ENCODE results near the gene RSBN1.
"Not testable (repeated sequence)": the region's sequence is repeated elsewhere in the genome, so short reads cannot be mapped to it uniquely, and the experiment has no call there.

Gene RSBN1

DNA sequence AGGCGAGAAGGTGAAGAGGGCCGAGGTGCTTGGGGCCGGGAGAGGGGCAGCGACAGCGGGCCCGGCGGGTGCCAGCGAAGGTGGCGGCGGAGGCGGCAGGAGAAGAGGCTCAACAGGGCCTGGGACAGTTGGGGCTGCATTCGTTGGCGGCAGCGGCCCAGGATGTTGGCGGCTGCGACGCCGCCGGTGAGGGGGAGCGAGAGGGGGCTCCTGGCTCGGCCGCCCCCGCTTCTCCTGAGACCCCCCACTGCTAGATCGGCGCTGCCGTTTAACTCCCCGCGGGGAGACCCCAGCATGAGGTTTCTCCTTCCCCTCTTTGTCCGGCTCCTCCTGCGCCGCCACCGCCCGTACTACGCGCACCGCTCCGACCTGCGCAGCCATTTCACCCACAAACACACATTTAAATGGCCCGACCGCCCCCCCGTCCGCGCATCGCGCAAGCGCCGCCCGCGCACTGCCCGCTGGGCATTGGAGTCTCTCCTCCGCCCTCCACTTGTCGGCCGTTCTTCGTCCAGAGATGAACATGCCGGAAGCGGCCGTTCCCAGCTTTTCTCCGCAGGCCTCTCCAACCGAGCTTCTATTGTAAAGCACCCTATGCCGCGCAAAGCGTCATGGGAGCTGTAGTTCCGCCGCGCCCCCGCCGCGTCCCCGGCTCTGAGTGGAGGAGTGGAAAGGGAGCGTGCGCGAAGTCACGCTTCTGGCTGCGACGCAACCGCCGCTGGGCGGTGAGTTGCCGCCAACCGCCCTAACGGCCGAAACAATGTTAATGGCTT is at the start of gene RSBN1:
TSS of gene RSBN1 (minus strand) at position 589 of the 773 bp plus-strand sequence. CDS start at position 525, 64 bp downstream.
- no peaks in the 10 kb centered on the region for H3K27me3 ChIP-seq (ENCODE audit: insufficient read depth, low read length)
- H3K9me3 ChIP-seq (ENCODE audit: insufficient read depth, low read depth, low read length), result no peaks in the 10 kb centered on the region
- peak within 1 kb of the TSS; percentile 89; the same call in 1 of the 2 replicates for H3K9ac ChIP-seq (ENCODE audit: low read depth, low read length)
- H3K4me1 ChIP-seq (ENCODE audit: insufficient read depth, low read length), result peaks cover 4% of the 10 kb centered on the region; the same call in 1 of the 2 replicates
- H3K4me3 ChIP-seq (ENCODE audit: low read length), result peak within 1 kb of the TSS; percentile 98
- H3K36me3 ChIP-seq (ENCODE audit: insufficient read depth, low read depth, low read length), result no peaks in the 10 kb centered on the region
- H3K27ac ChIP-seq (ENCODE audit: low read length), result peak within 1 kb of the TSS; percentile 63

DNA sequence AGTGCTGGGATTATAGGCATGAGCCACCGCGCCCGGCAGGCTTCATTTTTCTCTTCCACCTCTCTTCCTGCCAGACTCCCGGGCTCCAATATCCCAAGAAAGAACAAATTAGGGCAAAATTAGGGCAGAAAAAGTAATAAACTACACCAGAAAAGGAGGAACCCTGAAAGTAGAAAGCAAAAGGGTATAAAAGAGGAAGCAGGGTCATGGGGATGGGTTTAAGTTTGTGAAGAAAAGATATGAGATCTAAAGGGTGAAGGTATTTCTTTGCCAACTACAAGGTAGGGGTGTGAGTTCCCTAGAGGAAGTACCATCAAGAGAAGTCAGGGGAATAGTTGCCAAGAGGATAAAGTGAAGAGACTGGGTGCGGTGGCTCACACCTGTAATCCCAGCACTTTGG is 49.4 kb upstream of the RSBN1 start:
- Histone ChIP-seq H3K4me1 (ENCODE audit: insufficient read depth, low read length) (no peaks in the 10 kb centered on the region), H3K36me3 (ENCODE audit: insufficient read depth, low read depth, low read length) (no peaks in the 10 kb centered on the region), H3K27me3 (ENCODE audit: insufficient read depth, low read length) (no peaks in the 10 kb centered on the region), H3K9ac (ENCODE audit: low read depth, low read length) (no peak overlapping the region), H3K9me3 (ENCODE audit: insufficient read depth, low read depth, low read length) (no peaks in the 10 kb centered on the region), H3K27ac (ENCODE audit: low read length) (no peak overlapping the region), H3K4me3 (ENCODE audit: low read length) (no peak overlapping the region)

DNA sequence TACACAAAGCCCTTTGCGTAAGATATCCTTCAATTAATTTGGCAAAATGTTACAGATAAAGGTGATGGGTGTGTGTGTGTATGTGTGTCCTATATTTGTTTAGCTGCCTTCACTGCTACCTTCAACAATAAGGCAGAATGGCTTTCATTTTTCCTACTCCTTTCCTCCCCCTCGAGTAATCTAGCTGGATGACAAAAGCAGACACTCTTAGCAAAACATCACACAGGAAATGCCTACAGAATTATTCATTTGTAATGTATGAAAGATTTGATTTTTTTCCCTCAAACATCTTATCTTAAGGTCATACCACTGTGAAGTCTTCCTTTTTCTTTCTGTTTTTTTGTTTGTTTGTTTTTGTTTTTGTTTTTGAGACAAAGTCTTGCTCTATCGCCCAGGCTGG is 48.6 kb upstream of the RSBN1 start:
- Histone ChIP-seq H3K36me3 (ENCODE audit: insufficient read depth, low read depth, low read length) (no peaks in the 10 kb centered on the region), H3K4me1 (ENCODE audit: insufficient read depth, low read length) (no peaks in the 10 kb centered on the region), H3K27me3 (ENCODE audit: insufficient read depth, low read length) (no peaks in the 10 kb centered on the region), H3K9me3 (ENCODE audit: insufficient read depth, low read depth, low read length) (no peaks in the 10 kb centered on the region), H3K9ac (ENCODE audit: low read depth, low read length) (no peak overlapping the region), H3K4me3 (ENCODE audit: low read length) (no peak overlapping the region), H3K27ac (ENCODE audit: low read length) (no peak overlapping the region)

GRCh38 chr1:113859478-113860175 is 47.4 kb upstream of the RSBN1 start:
- Histone ChIP-seq H3K9ac (ENCODE audit: low read depth, low read length) (no peak overlapping the region), H3K4me3 (ENCODE audit: low read length) (no peak overlapping the region)

GRCh38 chr1:113858982-113859381 is 46.7 kb upstream of the RSBN1 start:
- no peaks in the 10 kb centered on the region for H3K27me3 ChIP-seq (ENCODE audit: insufficient read depth, low read length)
- H3K9me3 ChIP-seq (ENCODE audit: insufficient read depth, low read depth, low read length), result no peaks in the 10 kb centered on the region
- no peak overlapping the region for H3K9ac ChIP-seq (ENCODE audit: low read depth, low read length)
- no peak overlapping the region for H3K27ac ChIP-seq (ENCODE audit: low read length)
- no peaks in the 10 kb centered on the region for H3K4me1 ChIP-seq (ENCODE audit: insufficient read depth, low read length)
- H3K4me3 ChIP-seq (ENCODE audit: low read length), result no peak overlapping the region
- no peaks in the 10 kb centered on the region for H3K36me3 ChIP-seq (ENCODE audit: insufficient read depth, low read depth, low read length)

More at GRCh38 chr1:113859478-113860175, 47.4 kb upstream of the RSBN1 start:
- H3K27me3 ChIP-seq (ENCODE audit: insufficient read depth, low read length), result no peaks in the 10 kb centered on the region
- H3K4me1 ChIP-seq (ENCODE audit: insufficient read depth, low read length), result no peaks in the 10 kb centered on the region
- no peak overlapping the region for H3K27ac ChIP-seq (ENCODE audit: low read length)
- no peaks in the 10 kb centered on the region for H3K36me3 ChIP-seq (ENCODE audit: insufficient read depth, low read depth, low read length)
- no peaks in the 10 kb centered on the region for H3K9me3 ChIP-seq (ENCODE audit: insufficient read depth, low read depth, low read length)

DNA sequence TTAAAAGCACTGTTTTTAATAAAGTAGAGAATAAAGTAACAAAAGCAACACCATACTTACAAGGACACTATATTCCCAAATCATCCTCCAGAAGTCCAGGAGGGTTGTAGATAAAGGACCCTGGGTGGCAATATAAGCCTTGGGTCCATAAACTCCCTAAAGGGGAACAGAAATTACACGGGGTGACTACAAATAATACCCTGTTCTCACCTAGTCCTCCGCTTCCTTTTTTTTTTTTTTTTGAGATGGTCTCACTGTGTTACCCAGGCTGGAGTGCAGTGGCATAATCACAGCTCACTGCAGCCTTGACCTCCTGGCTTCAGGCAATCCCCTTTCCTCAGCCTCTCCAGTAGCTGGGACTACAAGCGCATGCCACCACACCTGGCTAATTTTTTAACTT is 46.1 kb upstream of the RSBN1 start:
- H3K9ac ChIP-seq (ENCODE audit: low read depth, low read length), result no peak overlapping the region
- no peak overlapping the region for H3K4me3 ChIP-seq (ENCODE audit: low read length)
- H3K27ac ChIP-seq (ENCODE audit: low read length), result no peak overlapping the region
- no peaks in the 10 kb centered on the region for H3K9me3 ChIP-seq (ENCODE audit: insufficient read depth, low read depth, low read length)
- no peaks in the 10 kb centered on the region for H3K27me3 ChIP-seq (ENCODE audit: insufficient read depth, low read length)
- no peaks in the 10 kb centered on the region for H3K4me1 ChIP-seq (ENCODE audit: insufficient read depth, low read length)
- H3K36me3 ChIP-seq (ENCODE audit: insufficient read depth, low read depth, low read length), result no peaks in the 10 kb centered on the region

- no peaks in the 10 kb centered on the region for H3K27me3 ChIP-seq (ENCODE audit: insufficient read depth, low read length)
- H3K9ac ChIP-seq (ENCODE audit: low read depth, low read length), result no peak overlapping the region
- H3K27ac ChIP-seq (ENCODE audit: low read length), result no peak overlapping the region
- H3K4me3 ChIP-seq (ENCODE audit: low read length), result no peak overlapping the region
- no peaks in the 10 kb centered on the region for H3K36me3 ChIP-seq (ENCODE audit: insufficient read depth, low read depth, low read length)
- no peaks in the 10 kb centered on the region for H3K9me3 ChIP-seq (ENCODE audit: insufficient read depth, low read depth, low read length)
- H3K4me1 ChIP-seq (ENCODE audit: insufficient read depth, low read length), result no peaks in the 10 kb centered on the region
Observed at GRCh38 chr1:113857776-113858175, 45.5 kb upstream of the RSBN1 start.

DNA sequence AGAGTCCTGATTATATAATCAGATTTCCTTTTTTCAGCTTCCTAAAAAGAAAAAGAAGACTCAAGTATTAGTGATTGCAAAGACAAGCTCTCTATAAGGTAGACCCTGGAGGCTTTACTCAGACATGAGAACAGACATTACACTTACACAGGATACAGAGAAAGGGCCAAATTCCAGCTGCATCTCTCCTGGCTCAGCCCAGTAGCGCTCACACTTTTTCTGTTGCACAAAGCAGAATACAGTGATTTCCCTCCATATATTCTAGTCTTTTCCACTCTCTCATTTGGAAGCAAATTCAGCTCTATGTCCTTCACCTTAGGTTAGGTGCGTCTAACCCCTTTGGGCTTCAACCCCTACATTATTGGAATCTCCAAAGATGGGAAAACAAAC is 44.1 kb upstream of the RSBN1 start:
- Histone ChIP-seq H3K27me3 (ENCODE audit: insufficient read depth, low read length) (no peaks in the 10 kb centered on the region), H3K27ac (ENCODE audit: low read length) (no peak overlapping the region), H3K9me3 (ENCODE audit: insufficient read depth, low read depth, low read length) (no peaks in the 10 kb centered on the region), H3K9ac (ENCODE audit: low read depth, low read length) (no peak overlapping the region), H3K4me3 (ENCODE audit: low read length) (no peak overlapping the region), H3K4me1 (ENCODE audit: insufficient read depth, low read length) (no peaks in the 10 kb centered on the region), H3K36me3 (ENCODE audit: insufficient read depth, low read depth, low read length) (no peaks in the 10 kb centered on the region)

GRCh38 chr1:113855630-113856400 is 43.5 kb upstream of the RSBN1 start:
- no peak overlapping the region for H3K9ac ChIP-seq (ENCODE audit: low read depth, low read length)
- H3K4me3 ChIP-seq (ENCODE audit: low read length), result no peak overlapping the region
- no peaks in the 10 kb centered on the region for H3K4me1 ChIP-seq (ENCODE audit: insufficient read depth, low read length)
- H3K27ac ChIP-seq (ENCODE audit: low read length), result no peak overlapping the region
- H3K9me3 ChIP-seq (ENCODE audit: insufficient read depth, low read depth, low read length), result no peaks in the 10 kb centered on the region
- H3K27me3 ChIP-seq (ENCODE audit: insufficient read depth, low read length), result no peaks in the 10 kb centered on the region
- no peaks in the 10 kb centered on the region for H3K36me3 ChIP-seq (ENCODE audit: insufficient read depth, low read depth, low read length)

DNA sequence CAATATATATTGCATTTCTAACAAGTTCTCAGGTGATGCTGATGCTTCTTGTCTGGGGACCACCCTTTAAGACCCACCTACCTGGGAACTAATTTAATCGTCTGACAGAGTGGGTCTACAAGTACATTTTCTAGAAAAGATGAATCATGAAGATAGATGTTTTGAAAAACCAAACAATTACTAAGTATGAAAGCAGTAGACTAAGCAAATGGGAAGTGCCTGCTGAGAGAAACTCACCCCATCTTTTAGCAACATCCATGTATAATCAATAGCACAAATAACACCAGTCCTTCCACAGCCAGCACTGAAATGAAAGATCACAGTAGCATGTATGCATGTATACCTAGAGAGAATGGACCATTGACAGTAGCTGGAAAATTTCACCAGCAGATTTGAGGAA is 42.0 kb upstream of the RSBN1 start:
- H3K9ac ChIP-seq (ENCODE audit: low read depth, low read length), result no peak overlapping the region
- H3K4me1 ChIP-seq (ENCODE audit: insufficient read depth, low read length), result no peaks in the 10 kb centered on the region
- H3K27me3 ChIP-seq (ENCODE audit: insufficient read depth, low read length), result no peaks in the 10 kb centered on the region
- H3K9me3 ChIP-seq (ENCODE audit: insufficient read depth, low read depth, low read length), result no peaks in the 10 kb centered on the region
- no peaks in the 10 kb centered on the region for H3K36me3 ChIP-seq (ENCODE audit: insufficient read depth, low read depth, low read length)
- no peak overlapping the region for H3K4me3 ChIP-seq (ENCODE audit: low read length)
- H3K27ac ChIP-seq (ENCODE audit: low read length), result no peak overlapping the region

DNA sequence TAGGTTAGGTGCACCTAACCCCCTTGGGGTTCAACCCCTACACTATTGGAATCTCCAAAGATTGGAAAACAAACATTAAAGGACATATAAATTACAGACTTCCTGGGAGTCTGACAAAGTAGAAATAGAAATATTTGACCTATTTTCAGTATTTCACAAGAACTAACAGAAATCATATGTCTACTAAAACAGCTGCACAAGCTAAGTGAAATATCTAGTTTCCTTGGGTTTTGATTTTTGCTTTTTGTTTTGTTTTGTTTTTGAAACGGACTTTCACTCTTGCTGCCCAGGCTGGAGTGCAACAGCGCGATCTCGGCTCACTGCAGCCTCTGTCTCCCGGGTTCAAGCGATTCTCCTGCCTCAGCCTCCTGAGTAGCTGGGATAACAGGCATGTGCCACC is 40.4 kb upstream of the RSBN1 start:
- not testable (repeated sequence) for H3K9me3 ChIP-seq (ENCODE audit: insufficient read depth, low read depth, low read length); H3K36me3 ChIP-seq (ENCODE audit: insufficient read depth, low read depth, low read length); H3K4me1 ChIP-seq (ENCODE audit: insufficient read depth, low read length); H3K27me3 ChIP-seq (ENCODE audit: insufficient read depth, low read length); H3K27ac ChIP-seq (ENCODE audit: low read length); H3K9ac ChIP-seq (ENCODE audit: low read depth, low read length); H3K4me3 ChIP-seq (ENCODE audit: low read length)
